ENCODE results near the gene DENND1A.

GRCh38 chr9:123418506-123418905 lies 511.4 kb downstream of the DENND1A start:
- TF ChIP-seq CTCF (IDR thresholded peaks at IDR 0.05) (no peak), EP300 (IDR thresholded peaks at IDR 0.05) (no peak), POLR2A (IDR thresholded peaks at IDR 0.05) (no peak)
